ENCODE measurements around the gene MCOLN3.
"Not testable (repeated sequence)": the region's sequence is repeated elsewhere in the genome, so short reads cannot be mapped to it uniquely, and the experiment has no call there.

MCOLN3 gene

DNA sequence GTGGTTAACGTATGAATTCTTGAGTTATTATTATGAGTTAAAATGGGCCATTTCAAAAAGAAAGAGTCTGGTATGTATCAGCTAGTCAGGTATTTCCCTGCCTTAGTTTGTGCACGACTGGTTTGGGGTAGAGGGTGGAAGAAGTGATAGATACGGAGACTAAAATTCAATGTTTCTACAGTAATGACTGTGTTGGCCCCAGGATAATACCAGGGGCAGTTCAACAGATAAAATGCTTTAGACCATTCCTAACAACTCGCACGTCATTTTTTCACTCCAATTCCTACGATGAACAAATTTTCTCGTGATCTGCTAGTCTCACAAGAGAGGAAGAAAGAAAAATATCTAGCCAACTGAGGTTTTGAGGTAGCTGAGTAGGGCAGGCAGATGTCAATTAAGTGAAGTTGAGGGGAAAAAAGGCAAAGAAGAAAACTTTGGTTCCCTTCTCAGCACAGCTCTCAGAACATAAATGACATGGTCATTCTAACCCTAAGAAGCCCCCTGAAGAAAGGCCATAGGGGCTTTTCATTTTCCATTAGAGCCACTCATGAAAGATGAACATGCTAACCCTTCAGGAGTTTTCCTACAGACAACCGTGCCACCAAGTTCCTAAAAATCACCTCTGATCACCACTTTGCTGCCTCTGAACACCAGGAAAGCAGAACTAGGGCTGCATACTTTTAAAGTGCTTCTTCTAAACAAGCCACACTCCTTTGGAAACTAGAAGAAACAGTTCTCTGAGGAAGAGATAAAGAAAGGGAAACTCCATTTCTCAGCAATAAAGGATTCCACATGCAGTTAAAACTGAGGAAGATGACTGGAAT, 57.0 kb downstream of the MCOLN3 start:
- DNase-seq (ENCODE audit: low spot score) = no peak

DNA sequence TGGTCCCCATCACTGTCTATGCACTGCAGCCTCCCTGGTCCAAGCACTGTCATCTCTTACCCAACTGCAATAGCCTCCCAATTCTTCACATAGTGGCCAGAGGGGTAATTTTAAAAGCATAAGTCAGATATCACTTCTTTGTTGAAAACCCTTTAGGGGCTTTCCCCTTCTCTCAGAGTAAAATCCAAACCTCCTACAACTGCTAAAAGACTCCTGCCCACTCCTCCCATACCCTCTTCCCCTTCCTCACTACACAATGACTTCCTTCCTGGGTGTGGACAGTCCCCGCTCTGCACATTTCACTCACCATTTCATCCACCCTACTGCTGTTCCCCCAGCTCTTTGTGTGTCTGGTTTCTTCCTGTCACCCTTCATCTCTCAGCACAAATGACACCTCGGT, 59.7 kb downstream of the MCOLN3 start:
- DNase-seq (ENCODE audit: low spot score) = no peak

DNA sequence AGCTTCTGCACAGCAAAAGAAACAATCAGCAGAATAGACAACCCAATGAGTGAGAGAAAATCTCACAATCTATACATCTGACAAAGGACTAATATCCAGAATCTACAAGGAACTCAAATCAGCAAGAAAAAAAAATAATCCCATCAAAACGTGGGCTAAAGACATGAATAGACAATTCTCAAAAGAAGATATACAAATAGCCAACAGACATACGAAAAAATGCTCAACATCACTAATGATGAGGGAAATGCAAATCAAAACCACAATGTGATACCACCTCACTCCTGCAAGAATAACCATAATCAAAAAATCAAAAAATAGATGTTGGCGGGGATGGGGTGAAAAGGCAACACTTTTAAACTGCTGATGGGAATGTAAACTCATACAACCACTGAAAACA, 61.7 kb downstream of the MCOLN3 start:
- not testable (repeated sequence) for DNase-seq (ENCODE audit: low spot score)

DNA sequence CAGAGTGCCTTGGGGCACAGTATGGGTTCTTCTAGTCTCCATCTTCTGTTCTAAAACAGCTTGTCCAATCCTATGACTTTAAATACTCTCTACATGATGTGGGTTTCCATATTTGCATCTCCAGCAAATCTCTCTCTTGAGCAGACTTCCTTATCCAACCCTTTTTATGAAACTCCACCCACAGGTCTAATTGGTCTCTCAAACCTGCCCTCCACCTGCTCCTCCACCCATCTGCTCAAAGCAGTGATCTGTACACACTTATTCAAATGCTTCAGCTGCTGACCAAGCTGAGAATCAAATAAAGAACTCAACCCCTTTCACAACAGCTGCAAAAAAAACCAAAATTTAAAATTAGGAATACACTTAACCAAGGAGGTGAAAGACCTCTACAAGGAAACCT, 62.9 kb downstream of the MCOLN3 start:
- no peak for DNase-seq (ENCODE audit: low spot score)

DNA sequence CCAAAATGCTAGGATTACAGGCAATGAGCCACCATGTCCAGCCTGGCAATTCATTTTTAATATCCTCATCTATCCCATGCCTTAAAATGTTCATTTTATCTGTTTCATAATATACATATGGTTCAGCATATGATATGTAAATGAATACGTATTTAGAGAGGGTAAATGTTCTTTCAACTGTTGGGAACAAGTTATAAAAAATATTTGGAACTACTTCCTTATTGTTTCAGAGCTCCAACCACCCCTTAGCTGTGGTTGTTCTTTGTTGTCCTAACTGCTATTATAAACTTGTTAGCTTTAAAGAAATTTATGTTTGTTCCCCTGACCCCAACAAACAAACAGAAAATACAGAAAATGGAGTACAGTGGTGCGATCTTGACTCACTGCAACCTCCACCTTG, 65.9 kb downstream of the MCOLN3 start:
- no peak for DNase-seq (ENCODE audit: low spot score)

DNA sequence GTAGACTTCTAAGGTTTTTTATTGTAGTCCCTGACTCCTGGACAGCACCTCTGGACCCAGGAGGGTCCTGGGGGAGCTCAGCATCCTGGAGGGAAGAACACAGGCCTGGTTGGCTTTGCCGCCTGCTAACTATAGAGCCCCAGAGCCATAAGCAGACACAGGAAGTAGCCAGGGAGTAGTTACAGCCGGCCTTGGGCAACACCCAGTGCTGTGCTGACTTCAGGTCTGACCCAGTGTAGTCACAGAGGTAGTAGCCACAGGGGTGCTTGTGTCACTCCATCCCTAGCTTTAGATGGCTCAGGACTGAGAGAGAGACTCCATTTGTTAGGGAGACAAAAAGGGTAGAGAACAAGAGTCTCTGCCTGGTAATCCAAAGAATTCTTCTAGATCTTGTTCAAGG, 73.3 kb downstream of the MCOLN3 start:
- no peak for DNase-seq (ENCODE audit: low spot score)

DNA sequence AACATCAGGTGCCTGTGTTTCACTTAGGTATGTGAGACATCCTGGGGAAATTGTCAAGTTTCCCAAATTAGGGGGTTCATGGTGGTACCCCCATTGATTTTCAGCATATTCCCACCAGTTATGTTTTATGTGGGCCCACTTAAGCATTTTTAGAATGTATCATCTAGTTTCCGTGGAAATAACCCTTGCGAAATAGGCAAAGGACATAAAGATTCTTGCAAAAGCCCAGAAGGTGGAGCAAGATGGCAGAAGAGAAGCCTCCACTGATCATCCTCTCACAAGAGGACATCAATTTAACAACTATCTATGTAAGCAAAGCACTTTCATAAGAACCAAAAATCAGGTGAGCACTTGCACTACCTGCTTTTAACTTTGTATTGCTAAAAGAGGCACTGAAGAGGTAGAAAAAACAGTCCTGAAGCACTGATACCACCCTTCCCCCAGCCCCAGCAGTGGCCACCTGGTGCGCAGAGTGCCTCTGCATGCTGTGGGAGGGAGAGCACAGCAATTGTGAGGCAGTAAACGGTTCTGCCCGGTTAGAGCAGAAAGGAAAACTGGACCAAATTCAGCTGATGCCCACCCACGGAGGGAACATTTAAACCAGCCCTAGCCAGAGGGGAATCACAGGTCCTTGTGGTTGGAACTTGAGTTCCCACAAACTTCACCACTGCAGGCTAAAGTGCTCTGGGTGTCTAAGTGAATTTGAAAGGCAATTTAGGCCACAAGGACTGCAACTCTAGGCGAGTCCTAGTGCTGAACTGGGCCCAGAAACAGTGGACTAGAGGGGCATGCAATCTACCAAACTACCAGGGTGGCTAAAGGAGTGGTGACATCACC, 74.6 kb downstream of the MCOLN3 start:
- no peak for DNase-seq (ENCODE audit: low spot score)

DNA sequence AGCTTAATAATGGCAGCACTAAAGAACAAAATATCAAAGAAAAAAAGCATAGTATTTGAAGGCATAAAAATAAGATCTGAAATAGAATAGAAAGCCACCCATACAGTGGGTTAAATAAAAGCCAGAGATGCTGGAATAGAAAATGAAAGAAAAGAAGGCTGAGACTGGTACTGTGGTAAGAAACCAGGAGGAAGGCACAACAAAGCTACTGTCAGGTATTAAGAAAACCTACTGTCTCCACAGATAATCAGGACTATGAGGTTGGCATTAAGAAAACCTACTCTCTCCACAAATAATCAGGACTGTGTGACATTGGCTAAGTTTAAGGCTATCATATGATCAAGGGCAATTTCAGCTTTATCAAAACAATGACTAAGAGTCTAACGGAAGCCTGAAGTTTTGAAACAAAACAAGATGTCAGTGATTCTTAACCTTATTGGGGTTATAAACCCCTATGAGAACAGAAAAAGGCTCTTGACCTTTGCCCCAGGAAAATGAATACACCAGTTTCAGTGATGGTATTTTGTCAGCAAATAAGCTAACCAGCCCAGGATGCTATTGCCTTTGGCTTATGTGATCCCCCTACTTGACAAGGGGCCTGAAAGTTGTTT, 75.8 kb downstream of the MCOLN3 start:
- no peak for DNase-seq (ENCODE audit: low spot score)

DNA sequence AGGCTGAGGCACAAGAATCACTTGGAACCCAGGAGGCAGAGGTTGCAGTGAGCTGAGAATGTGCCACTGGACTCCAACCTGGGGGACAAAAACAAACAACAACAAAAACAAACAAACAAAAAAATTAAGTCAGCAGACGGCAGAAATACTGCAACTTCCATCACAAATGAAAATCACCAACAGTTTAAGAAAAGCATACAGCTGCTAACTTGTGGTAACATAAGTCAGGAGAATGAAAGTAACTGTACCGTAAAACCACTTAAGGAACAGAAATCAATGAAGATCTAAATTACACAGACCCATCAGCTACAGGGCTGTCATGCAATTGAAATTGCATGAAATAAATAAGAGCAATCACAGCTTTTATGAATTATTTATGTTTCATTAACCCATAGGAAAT, 76.3 kb downstream of the MCOLN3 start:
- no peak for DNase-seq (ENCODE audit: low spot score)

DNA sequence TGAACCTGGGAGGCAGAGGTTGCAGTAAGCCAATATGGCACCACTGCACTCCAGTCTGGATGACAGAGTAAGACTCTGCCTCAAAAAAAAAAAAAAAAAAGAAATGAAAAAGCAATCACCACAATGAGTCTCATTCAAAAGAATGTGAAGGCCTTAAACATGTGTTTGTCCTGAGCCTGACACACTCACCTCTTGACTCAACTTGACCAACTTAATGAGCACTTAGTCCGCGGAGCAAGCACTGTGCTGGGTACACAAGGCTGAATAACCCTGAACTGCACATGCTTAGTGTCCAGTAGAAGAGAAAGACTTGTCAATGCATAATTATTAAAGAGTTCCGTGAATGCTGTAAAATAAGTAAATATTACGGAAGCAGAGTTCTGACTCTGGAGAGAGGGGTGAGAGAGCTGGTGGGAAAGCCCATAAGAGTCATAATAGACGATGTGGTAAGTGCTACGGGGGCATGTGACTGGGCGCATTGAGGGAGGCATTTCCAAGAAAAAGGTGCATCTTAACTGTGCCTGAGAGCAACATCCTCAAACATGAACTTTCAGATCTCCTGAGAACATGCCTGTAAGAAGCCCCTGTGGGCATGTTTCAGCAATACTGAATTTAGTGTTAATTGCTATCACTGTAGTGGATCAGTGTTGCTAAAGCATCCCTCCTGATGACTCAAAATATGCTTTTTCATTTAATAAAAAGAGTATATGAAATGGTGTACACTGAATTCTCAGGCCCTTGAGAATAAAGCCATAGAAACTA, 78.6 kb downstream of the MCOLN3 start:
- DNase-seq (ENCODE audit: low spot score) = no peak

DNA sequence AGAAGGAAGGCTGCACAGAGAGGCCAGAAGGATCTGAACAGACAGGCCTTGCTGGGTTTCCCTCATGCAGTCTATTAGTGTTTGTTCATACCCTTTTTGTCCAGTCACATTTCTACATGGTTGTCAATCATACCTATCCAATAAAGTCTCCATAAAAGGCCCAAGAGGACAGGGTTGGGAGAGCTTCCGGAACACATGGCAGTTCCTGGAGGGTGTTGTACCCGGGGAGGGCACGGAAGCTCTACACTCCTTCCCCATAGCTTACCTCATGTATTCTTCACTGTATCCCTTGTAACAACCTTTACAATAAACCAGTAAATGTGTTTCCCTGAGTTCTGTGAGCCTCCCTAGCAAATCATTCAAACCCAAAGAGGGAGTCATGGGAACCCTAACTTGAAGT, 79.4 kb downstream of the MCOLN3 start:
- no peak for DNase-seq (ENCODE audit: low spot score)

DNA sequence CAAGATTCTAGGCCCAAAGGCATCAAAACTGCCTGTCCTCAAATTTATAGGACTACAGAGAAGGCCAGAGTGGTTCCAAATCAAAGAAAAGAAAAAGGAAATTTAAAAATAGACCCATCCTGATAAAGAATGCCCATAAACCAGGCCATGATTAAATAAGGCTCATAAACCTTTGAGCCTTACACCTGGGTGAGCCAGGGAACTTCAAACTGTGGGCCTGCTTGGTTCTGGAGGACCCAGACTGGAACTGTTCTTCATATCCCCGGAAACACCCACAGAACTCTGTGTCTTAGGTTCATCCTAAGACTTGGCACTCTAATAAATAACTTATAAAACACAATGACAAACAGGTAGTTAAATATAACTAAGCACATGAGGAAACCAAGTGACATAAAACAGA, 80.2 kb downstream of the MCOLN3 start:
- DNase-seq (ENCODE audit: low spot score) = no peak
